ENCODE measurements around the gene MUC6.

The MUC6 gene

DNA sequence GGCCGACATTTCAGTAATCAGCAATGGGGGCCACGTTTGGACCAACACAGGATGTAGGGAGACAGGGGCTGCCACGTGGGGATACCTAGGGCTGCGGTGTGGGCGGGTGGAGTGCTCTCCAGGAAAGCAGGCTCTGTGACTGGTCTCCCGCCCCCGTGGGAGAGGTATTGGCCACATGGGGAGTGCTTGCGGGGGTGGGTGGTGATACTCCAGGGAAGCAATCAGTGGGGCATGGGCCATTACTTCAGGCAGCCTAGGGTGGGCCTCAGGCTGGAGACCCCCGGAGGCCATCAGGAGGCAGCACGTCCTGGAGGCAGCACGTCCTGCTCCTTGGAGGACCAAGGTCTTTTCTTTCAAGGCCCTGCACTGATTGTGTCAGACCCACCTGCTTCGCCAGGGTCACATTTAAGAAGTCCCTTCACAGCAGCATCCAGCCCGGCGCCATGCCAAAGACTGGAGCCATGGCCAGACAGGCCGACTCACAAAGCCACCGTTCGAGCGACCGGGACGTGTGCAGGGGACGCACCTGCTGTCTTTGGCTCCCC lies 35.1 kb upstream of the MUC6 start:
- peak; percentile 53 for DNase-seq

DNA sequence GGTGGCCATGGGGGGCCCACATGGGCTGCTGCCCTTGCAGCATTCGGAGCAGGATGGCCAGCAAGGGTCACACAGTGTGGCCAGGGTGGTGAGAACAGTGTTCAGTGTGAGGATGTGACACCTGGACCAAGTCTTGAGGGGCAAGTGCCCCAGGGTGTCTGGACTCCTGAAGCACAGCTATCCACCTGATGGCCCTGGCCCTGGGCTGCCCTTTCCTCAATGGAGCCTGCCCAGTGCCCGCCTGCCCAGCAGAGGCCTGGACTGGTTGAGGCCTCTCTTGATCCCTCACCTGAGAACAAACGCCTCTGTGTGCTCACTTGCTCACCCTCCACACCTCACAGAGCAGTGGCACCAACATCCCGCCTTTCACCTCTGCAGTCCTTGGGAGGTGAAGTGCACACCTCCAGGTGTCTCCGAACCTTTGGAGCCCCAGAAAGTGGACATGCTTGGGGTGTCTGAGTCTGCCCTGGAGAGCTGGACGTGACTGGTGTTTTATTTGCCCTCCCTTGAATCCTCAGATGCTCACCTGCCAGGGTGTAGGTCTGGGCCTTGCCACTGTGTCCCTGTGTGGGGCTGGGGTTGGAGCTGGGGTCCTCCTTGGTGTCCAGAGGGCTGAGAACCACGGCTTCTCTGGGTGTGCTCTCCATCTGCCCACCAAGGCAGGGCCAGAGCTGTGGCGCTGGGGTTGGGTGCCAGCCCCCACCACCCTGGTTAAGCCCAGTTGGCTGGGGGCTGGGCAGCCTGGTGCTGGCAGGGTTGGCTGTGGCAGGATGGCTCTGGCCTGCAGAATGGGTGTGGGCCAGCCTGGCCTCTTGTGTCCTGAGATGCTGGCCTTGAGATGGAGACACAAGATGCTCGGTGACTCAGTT lies 34.3 kb upstream of the MUC6 start:
- no peak for DNase-seq

- DNase-seq: no peak
These were observed 33.2 kb upstream of the MUC6 start for GRCh38 chr11:1069740-1070139.

- no peak for DNase-seq
These were observed 31.4 kb upstream of the MUC6 start for GRCh38 chr11:1067812-1068496.

- DNase-seq: no peak
These were observed 27.6 kb upstream of the MUC6 start for GRCh38 chr11:1064167-1064566.

GRCh38 chr11:1062075-1062820 lies 25.7 kb upstream of the MUC6 start:
- DNase-seq: no peak

DNA sequence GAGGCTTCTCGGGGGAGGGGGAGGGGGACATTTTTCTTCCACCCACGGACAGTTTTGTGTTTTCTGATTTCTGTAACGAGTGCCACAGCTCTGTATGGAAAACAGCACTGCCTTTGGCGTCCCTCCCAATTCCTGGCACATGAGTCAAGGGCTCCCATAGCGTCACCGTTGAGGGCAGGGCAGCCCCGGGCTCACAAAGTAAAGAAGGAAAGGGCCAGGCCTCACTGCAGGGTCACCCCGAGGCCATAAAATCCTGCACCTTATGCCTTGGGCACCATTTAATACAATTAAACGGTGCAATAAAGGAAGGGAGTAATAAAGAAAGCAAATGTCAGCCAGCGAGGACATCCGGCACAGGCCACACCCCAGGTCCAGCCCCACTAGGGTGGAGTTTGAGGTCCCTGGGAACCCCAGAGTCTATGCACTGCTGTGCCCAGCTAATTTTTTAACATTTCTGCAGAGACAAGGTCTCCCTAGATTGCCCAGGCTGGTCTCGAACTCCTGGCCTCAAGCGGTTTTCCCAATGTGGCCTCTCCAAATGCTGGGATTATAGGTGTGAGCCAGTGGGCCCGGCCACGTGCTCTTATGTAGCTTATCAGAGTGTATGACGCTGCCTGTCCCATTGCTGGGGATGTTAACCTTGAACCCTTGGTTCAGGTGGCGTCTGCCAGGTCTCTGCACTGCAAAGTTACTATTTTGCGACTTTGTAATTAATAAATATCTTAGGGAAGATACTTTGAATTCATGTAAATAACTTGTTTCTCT lies 24.5 kb upstream of the MUC6 start:
- DNase-seq: no peak

DNA sequence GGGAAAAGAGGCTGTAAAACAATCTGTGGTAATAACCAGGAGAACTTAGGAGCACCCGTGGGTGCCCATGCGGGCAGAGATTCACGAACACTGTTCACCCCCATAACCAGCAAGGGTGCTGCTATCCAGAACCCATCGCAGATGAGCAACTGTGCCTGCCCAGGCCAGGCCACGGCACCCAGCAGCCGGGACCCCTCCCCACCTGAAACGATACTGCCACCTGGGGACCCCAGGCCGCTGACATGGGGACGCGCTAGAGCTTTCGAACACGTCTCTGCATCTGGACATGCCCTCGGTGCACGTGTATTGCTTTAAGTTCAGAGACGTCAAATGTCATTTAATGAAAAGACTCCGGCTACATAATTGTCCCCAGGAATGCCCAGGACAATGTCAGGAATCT lies 23.9 kb upstream of the MUC6 start:
- no peak for DNase-seq

GRCh38 chr11:1059759-1060158 lies 23.2 kb upstream of the MUC6 start:
- DNase-seq: no peak

GRCh38 chr11:1057806-1058205 lies 21.3 kb upstream of the MUC6 start:
- no peak for DNase-seq

DNA sequence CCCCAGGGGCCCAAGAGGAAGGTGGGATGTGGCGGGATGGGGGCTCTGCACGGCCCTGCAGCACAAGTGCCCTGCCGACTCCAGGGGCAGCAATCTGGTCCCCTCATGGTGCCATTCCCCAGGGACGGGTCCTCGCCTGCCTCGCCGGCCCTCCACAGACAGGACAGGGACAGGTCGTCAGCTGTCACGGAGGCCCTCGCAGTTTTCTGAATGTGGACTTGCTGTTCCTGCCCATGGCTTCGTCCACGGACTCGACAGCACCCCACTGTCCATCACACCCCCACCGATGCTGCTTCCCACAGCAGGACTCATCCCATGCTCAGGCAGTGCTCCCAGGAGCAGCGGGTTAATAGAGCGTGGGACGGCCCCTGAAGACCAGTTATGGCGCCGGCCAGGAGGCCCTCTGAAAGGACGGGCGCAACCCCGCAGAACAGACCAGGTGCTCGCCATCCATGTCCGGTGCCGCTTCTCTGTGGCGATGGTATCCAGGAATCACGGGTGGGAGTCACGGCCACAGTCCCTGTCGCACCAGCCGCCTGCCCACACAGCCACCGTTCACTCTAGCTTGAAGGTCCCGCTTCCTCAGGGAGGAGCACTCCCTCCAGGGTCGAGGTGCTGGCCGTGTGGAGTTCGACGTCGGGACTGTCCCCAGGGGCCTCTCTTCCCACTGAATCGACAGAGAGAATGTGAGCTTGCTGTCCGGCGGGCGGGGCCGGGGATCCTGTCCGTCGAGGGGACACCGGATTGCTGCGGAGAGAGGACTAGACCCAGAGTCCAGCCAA lies 19.7 kb upstream of the MUC6 start:
- no peak for DNase-seq

- DNase-seq: no peak
These were observed 18.7 kb upstream of the MUC6 start for GRCh38 chr11:1055109-1055703.

GRCh38 chr11:1054143-1055108 lies 17.9 kb upstream of the MUC6 start:
- DNase-seq: peak; percentile 44

DNA sequence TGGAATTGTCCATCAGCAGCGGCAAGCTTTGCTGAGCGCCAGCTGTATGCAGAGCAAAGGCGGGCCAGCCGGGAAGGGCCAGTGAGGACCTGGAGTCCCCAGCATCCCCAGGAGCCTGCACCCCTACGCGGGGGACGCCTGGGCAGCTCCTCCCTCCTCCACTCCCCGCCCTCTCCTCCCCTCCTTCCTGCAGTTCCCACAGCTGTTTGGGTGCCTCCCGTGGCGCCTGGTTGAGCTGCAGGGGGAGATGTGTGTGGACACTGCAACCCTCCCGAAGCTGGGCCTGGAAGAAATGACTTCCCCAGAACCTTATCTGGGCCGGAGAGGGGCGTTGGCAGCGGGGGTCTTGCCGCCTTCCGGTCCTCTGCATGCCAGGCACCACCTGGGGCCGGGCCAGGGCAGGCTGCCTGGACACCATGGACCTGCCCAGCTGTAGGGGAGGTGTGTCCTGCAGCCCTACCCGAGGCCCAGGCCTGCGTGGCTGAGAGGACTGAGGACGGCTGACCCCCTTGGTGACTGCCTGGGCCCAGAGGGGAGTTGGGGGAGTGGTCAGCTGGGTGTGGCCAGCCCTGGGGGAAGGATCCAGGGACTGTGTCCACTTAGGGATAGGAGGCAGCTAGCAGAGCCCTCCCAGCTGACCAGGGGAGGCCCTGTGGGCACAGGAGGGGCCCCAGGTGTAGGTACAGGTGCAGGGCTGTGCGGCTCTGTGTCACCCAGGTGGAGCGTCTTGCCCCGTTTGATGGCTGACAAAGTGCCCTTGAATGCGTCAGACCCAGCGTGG lies 16.8 kb upstream of the MUC6 start:
- no peak for DNase-seq

GRCh38 chr11:1052133-1053011 lies 15.9 kb upstream of the MUC6 start:
- DNase-seq: no peak

- DNase-seq: no peak
These were observed 15.0 kb upstream of the MUC6 start for GRCh38 chr11:1051356-1052132.

DNA sequence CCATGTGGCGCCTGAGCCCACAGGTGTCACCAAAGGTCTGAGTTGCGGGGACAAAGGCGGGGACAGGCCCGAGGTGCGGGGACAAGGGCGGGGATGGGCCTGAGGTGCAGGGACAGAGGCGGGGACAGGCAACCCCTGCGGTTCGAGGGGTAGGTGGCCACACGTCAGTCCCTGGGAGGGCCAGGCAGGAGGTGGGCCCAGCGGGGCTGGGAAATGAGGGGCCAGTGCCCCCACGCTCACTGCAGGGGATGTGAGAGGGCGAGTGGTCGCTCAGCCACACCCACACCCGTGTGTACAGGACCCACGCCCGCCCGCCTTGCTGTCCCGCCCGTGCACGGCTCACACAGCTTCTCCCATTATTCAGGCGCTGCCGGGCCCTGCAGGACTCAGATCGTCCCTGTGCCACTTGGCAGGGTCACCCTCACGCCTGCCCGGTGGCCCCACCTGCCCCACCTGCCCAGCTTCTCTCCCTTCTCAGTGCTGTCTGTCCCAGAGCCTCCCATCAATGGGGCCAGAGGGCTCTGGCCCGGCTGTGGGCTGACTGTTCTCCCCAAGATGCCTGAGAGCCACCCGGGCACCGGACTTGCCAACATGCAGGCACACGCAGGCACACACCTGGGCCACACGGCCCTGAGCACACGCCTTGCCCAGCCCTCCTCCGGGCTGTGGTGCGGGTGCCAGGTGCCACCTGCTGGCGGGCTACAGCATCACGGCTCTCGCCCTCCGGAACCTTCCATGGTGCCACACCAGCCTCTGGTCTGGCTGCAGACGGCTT lies 14.2 kb upstream of the MUC6 start:
- peak; percentile 75 for DNase-seq

All from NCI-H146 (cell line).